PC-9 (cell line): ENCODE data around the gene TSHZ2.

ENCODE experiments used
- EZH2 ChIP-seq: fragments of 200-600 bp; sonication (generic); IDR thresholded peaks from 2 replicates; pipeline ENCODE4 v1.8.0; 2017; ENCODE audit warnings: antibody characterized with exemption, low read depth
- TF ChIP-seq, protein P1 (sequence below): fragments of 200-600 bp; sonication (generic); conservative IDR thresholded peaks from 2 replicates; pipeline ENCODE4 v1.6.1; 2017; ENCODE audit warnings: mixed run types, antibody characterized with exemption, mild to moderate bottlenecking, moderate library complexity

DNA sequence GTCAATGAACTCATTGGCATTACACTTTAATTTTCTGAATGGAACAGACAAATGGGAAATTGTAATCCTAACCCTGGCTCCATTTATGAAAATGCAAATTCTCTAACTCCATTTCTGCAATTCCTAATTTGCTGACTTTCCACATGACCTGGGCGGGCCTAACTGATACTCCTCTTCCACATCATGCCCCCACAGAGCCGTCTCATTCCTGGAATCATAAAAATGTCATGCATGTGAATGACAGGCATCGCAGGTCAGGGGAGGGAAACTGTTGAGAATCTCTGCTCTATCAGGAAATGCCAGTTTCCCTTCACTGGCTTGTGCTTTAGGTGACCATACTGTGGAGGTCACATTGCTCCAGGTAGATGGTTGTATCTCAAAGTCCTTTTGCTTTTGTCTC lies 456.4 kb downstream of the TSHZ2 start:
- TF ChIP-seq EZH2 = no peak
- TF ChIP-seq, protein P1, sequence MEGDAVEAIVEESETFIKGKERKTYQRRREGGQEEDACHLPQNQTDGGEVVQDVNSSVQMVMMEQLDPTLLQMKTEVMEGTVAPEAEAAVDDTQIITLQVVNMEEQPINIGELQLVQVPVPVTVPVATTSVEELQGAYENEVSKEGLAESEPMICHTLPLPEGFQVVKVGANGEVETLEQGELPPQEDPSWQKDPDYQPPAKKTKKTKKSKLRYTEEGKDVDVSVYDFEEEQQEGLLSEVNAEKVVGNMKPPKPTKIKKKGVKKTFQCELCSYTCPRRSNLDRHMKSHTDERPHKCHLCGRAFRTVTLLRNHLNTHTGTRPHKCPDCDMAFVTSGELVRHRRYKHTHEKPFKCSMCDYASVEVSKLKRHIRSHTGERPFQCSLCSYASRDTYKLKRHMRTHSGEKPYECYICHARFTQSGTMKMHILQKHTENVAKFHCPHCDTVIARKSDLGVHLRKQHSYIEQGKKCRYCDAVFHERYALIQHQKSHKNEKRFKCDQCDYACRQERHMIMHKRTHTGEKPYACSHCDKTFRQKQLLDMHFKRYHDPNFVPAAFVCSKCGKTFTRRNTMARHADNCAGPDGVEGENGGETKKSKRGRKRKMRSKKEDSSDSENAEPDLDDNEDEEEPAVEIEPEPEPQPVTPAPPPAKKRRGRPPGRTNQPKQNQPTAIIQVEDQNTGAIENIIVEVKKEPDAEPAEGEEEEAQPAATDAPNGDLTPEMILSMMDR = no peak
